Smooth muscle cell (in vitro differentiated cells): ENCODE data around the gene RAN. TPM values are rescaled to one million over a fixed set of nuclear protein-coding genes. Genes with fewer than 3 reads are reported as not detected.
"Not testable (repeated sequence)": the region's sequence is repeated elsewhere in the genome, so short reads cannot be mapped to it uniquely, and the experiment has no call there.

ENCODE experiments used
- DNase-seq: peaks from one replicate; lab custom pipeline; 2025; ENCODE audit not compliant: unreplicated experiment; lab: John Stamatoyannopoulos, UW
- H2AFZ ChIP-seq: fragments of 200-600 bp; sonication (generic); 2 replicates; pipeline ENCODE4 v1.6.0; 2016; ENCODE audit warnings: antibody characterized with exemption, low read depth, mild to moderate bottlenecking
- H3F3A ChIP-seq: fragments of 200-600 bp; sonication (generic); 2 replicates; pipeline ENCODE4 v1.6.0; 2017; ENCODE audit warnings: antibody characterized with exemption, low read depth
- H3K27ac ChIP-seq: fragments of 200-600 bp; sonication (generic); 2 replicates; pipeline ENCODE4 v1.5.1; 2016; ENCODE audit warnings: low read depth, mild to moderate bottlenecking
- H3K27me3 ChIP-seq: fragments of 200-600 bp; sonication (generic); 2 replicates; pipeline ENCODE4 v1.6.1; 2016; ENCODE audit warnings: low read depth, mild to moderate bottlenecking
- H3K36me3 ChIP-seq: fragments of 200-600 bp; sonication (generic); 2 replicates; pipeline ENCODE4 v1.5.1; 2016; ENCODE audit warnings: low read depth
- H3K4me1 ChIP-seq: fragments of 200-600 bp; sonication (generic); 2 replicates; pipeline ENCODE4 v1.5.1; 2016; ENCODE audit warnings: low read depth
- H3K4me2 ChIP-seq: fragments of 200-600 bp; sonication (generic); 2 replicates; pipeline ENCODE4 v1.6.0; 2016; ENCODE audit warnings: mild to moderate bottlenecking
- H3K4me3 ChIP-seq: fragments of 200-600 bp; sonication (generic); 2 replicates; pipeline ENCODE4 v1.5.1; 2016; ENCODE audit warnings: mild to moderate bottlenecking
- H3K79me2 ChIP-seq: fragments of 200-600 bp; sonication (generic); 2 replicates; pipeline ENCODE4 v1.6.0; 2016; ENCODE audit warnings: low read depth, mild to moderate bottlenecking
- H3K9ac ChIP-seq: fragments of 200-600 bp; sonication (generic); 2 replicates; pipeline ENCODE4 v1.6.0; 2016; ENCODE audit warnings: low read depth
- H3K9me3 ChIP-seq: fragments of 200-600 bp; sonication (generic); replicated peaks from 2 replicates; pipeline ENCODE4 v1.5.1; 2016; ENCODE audit warnings: low read depth
- H4K20me1 ChIP-seq: fragments of 200-600 bp; sonication (generic); 2 replicates; pipeline ENCODE4 v1.6.0; 2016; ENCODE audit warnings: low read depth
- WGBS: methylation state at CpG from one replicate; pipeline ENCODE4 v1.1.7; 2016; ENCODE audit warnings: low lambda C conversion rate; 5-methylcytosine and 5-hydroxymethylcytosine counted together
- polyA plus RNA-seq: library from polyadenylated mRNA; unstranded; fragments of >200 nt; fragmentation: Nextera tagmentation; extraction: Ambion mirVana; gene quantifications from 2 replicates; pipeline ENCODE4 v1.2.1, GENCODE V29; 2016
- total RNA-seq: library from RNA; depleted of rRNA; stranded (reverse); fragments of >200 nt; gene quantifications from 2 replicates; pipeline ENCODE4 v1.2.3, GENCODE V29; 2014
- TF ChIP-seq, protein P1 (sequence below): fragments of 200-600 bp; sonication (generic); IDR thresholded peaks from 2 replicates; pipeline ENCODE4 v1.5.1; 2017; ENCODE audit warnings: borderline replicate concordance, mild to moderate bottlenecking, antibody characterized with exemption; ENCODE audit not compliant: insufficient read depth, poor library complexity, severe bottlenecking

RAN gene
- total and polyA plus RNA-seq, 2 experiments from 2014 or later, result 367 to 595 TPM

DNA sequence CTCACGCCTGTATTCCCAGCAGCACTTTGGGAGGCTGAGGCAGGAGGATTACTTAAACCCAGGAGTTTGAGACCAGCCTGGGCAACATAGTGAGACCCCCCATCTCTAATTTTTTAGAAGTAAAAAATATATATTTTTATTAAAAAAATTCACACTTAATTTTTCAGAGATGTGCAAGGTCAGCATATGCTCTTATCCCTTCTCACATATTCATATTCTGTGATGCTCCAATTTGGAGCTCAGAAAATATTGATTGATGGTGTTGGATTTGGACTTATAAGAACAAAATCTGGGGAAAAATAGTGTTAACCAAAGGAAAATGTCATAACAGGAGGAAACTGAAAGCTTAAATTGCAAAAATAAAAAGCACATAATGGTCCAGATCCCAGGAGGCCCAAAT lies 9.7 kb downstream of the RAN start:
- Histone ChIP-seq H3K36me3 (peaks cover 7% of the 10 kb centered on the region), H3K4me3 (no peak overlapping the region), H3K9me3 (no peaks in the 10 kb centered on the region), H4K20me1 (peaks cover 20% of the 10 kb centered on the region), H3K27ac (no peak overlapping the region), H3K79me2 (no peaks in the 10 kb centered on the region), H2AFZ (no peak overlapping the region), H3K4me1 (no peaks in the 10 kb centered on the region), H3F3A (peaks cover 13% of the 10 kb centered on the region), H3K9ac (no peak overlapping the region), H3K27me3 (no peaks in the 10 kb centered on the region), H3K4me2 (no peak overlapping the region)
- no peak for DNase-seq
- WGBS, result 94% methylated on average over 1 of the region's 1 CpG
- TF ChIP-seq, protein P1, sequence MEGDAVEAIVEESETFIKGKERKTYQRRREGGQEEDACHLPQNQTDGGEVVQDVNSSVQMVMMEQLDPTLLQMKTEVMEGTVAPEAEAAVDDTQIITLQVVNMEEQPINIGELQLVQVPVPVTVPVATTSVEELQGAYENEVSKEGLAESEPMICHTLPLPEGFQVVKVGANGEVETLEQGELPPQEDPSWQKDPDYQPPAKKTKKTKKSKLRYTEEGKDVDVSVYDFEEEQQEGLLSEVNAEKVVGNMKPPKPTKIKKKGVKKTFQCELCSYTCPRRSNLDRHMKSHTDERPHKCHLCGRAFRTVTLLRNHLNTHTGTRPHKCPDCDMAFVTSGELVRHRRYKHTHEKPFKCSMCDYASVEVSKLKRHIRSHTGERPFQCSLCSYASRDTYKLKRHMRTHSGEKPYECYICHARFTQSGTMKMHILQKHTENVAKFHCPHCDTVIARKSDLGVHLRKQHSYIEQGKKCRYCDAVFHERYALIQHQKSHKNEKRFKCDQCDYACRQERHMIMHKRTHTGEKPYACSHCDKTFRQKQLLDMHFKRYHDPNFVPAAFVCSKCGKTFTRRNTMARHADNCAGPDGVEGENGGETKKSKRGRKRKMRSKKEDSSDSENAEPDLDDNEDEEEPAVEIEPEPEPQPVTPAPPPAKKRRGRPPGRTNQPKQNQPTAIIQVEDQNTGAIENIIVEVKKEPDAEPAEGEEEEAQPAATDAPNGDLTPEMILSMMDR, result no peak

DNA sequence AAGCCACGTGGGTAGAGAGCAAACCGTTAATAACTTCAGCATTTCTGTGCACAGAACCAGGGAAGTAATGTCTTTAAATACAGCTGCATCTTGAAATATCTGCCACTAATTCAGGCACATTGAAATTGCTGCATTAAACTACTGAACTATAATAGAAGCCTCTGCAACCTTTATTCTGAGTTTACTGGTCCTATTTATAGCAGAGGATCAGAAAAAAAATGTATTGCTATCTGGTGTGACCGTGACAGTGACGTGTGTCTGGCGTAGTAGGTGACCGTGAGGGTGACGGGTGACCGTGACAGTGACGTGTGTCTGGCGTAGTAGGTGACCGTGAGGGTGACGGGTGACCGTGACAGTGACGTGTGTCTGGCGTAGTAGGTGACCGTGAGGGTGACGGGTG lies 15.3 kb downstream of the RAN start:
- not testable (repeated sequence) for H3K4me1 ChIP-seq, H3K9me3 ChIP-seq, H3K36me3 ChIP-seq, DNase-seq, H3K27me3 ChIP-seq, H3K9ac ChIP-seq, H4K20me1 ChIP-seq, H3K79me2 ChIP-seq, H2AFZ ChIP-seq, H3K27ac ChIP-seq, H3K4me2 ChIP-seq, H3K4me3 ChIP-seq, H3F3A ChIP-seq
- 93% methylated on average over 13 of the region's 17 CpGs for WGBS

DNA sequence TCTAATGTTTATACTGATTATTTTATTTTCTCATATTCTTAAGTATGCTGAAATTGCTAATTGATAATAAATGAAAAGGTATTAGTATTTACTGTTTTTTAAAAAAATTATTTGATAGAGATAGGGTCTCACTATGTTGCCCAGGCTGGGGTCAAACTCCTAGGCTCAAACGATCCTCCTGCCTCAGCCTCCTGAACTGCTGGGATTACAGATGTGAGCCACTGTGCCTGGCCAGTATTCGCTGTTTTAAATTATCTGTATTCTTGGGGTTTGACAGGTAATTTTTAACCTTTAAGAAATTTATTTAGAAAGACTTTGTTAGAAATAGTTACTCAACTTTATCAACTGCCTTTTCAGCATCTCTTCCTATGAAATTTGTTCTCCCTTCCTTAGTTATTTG lies 32.2 kb downstream of the RAN start:
- Histone ChIP-seq H3K9ac (no peak overlapping the region), H3F3A (no peaks in the 10 kb centered on the region), H3K9me3 (no peaks in the 10 kb centered on the region), H3K4me2 (no peak overlapping the region), H2AFZ (no peak overlapping the region), H3K79me2 (no peaks in the 10 kb centered on the region), H3K4me1 (no peaks in the 10 kb centered on the region), H3K36me3 (no peaks in the 10 kb centered on the region), H3K4me3 (no peak overlapping the region), H3K27me3 (no peaks in the 10 kb centered on the region), H3K27ac (no peak overlapping the region), H4K20me1 (no peaks in the 10 kb centered on the region)
- TF ChIP-seq, protein P1, result no peak
- WGBS, result 87% methylated on average over 2 of the region's 2 CpGs
- no peak for DNase-seq

DNA sequence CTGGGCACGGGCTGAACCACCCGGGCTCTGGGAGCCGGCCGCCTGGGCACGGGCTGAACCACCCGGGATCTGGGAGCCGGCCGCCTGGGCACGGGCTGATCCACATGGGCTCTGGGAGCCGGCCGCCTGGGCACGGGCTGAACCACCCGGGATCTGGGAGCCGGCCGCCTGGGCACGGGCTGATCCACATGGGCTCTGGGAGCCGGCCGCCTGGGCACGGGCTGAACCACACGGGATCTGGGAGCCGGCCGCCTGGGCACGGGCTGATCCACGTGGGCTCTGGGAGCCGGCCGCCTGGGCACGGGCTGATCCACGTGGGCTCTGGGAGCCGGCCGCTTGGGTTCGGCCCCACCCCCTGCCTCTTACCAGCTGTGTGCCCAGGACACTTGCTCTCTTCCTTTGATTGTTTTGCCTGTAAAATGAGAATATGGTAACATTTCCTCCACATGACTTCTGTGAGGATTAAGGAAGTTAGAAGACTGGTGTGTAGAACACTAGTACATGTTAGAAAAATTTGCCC lies 33.1 kb downstream of the RAN start:
- not testable (repeated sequence) for H4K20me1 ChIP-seq, H3K36me3 ChIP-seq, H3K4me3 ChIP-seq, H2AFZ ChIP-seq, H3K79me2 ChIP-seq, H3K4me2 ChIP-seq, H3K9ac ChIP-seq, H3K9me3 ChIP-seq, H3F3A ChIP-seq, H3K27ac ChIP-seq, DNase-seq, H3K27me3 ChIP-seq, H3K4me1 ChIP-seq
- 94% methylated on average over 27 of the region's 31 CpGs for WGBS

DNA sequence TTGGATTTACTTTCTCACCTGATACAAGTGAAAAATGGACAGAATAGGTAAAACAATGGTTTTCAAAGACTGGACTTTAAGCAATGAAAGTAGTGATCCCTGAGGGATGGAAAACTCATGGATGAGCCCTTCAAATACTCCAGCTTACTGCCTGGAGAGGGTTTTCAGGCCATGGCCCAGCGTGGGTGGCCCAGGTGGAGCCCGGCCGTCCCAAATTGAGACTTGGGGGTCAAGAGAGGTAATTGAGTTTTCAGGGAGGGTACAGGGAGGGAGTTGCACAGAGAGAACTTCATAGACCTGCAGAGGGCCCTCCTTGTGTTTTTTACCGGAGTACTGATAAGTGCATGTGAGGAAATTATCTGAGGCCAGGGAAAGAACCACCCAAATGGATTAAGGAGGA lies 37.2 kb downstream of the RAN start:
- H3K27me3 ChIP-seq, result peaks cover 2% of the 10 kb centered on the region
- H3K79me2 ChIP-seq, result no peaks in the 10 kb centered on the region
- H3K9me3 ChIP-seq, result no peaks in the 10 kb centered on the region
- DNase-seq, result no peak
- H3K4me2 ChIP-seq, result no peak overlapping the region
- no peaks in the 10 kb centered on the region for H3K4me1 ChIP-seq
- WGBS, result 92% methylated on average over 4 of the region's 4 CpGs
- no peaks in the 10 kb centered on the region for H3F3A ChIP-seq
- TF ChIP-seq, protein P1, result no peak
- no peaks in the 10 kb centered on the region for H4K20me1 ChIP-seq
- no peak overlapping the region for H2AFZ ChIP-seq
- no peak overlapping the region for H3K9ac ChIP-seq
- H3K27ac ChIP-seq, result no peak overlapping the region
- no peak overlapping the region for H3K4me3 ChIP-seq
- no peaks in the 10 kb centered on the region for H3K36me3 ChIP-seq
